Lung (tissue), 12 donors: ENCODE results near the gene TMEM14B. TPM values are rescaled to one million over a fixed set of nuclear protein-coding genes. Genes with fewer than 3 reads are reported as not detected.
"Not testable (repeated sequence)": the region's sequence is repeated elsewhere in the genome, so short reads cannot be mapped to it uniquely, and the experiment has no call there.

Experiments
- ATAC-seq: fragments of 200-7000 bp; cut with Tn5 transposase; one replicate; pipeline ENCODE4 v1.9.1; 2020; ENCODE audit warnings: moderate number of reproducible peaks; ENCODE audit not compliant: insufficient read depth, low FRiP score
- DNase-seq, 3 donors: peaks; one replicate each; pipeline ENCODE4 v3.0.0-alpha.2; 2013 to 2017
- H3K27ac ChIP-seq, 2 donors: one replicate each; pipeline ENCODE4 v1.5.1; 2013; ENCODE audit warnings: mild to moderate bottlenecking in 2 of 2, moderate library complexity in 2 of 2, control low read depth in 1 of 2, inconsistent platforms in 1 of 2, low read depth in 1 of 2, low read length in 1 of 2
- H3K27me3 ChIP-seq, 3 donors: one replicate each; pipeline ENCODE4 v1.5.1; 2013; ENCODE audit warnings: low read length in 2 of 3; ENCODE audit not compliant: control insufficient read depth in 3 of 3, insufficient read depth in 3 of 3
- H3K36me3 ChIP-seq, 4 donors: one replicate each; pipeline ENCODE4 v1.5.1; 2013; ENCODE audit warnings: low read length in 4 of 4, mild to moderate bottlenecking in 1 of 4, moderate library complexity in 1 of 4; ENCODE audit not compliant: control insufficient read depth in 4 of 4, insufficient read depth in 4 of 4
- H3K4me1 ChIP-seq, 5 donors: one replicate each; pipeline ENCODE4 v1.5.1; 2013; ENCODE audit warnings: low read length in 5 of 5, mild to moderate bottlenecking in 2 of 5, moderate library complexity in 1 of 5; ENCODE audit not compliant: control insufficient read depth in 5 of 5, insufficient read depth in 5 of 5
- H3K4me3 ChIP-seq: one replicate; pipeline ENCODE4 v1.5.1; 2013; ENCODE audit warnings: mild to moderate bottlenecking, control low read depth, moderate library complexity
- H3K9ac ChIP-seq, 2 donors: one replicate each; pipeline ENCODE4 v1.5.1; 2013; ENCODE audit warnings: low read length in 2 of 2, control low read depth in 1 of 2; ENCODE audit not compliant: insufficient read depth in 1 of 2
- H3K9me3 ChIP-seq, 4 donors: one replicate each; pipeline ENCODE4 v1.5.1; 2013; ENCODE audit warnings: low read length in 3 of 4, mild to moderate bottlenecking in 1 of 4, moderate library complexity in 1 of 4; ENCODE audit not compliant: control insufficient read depth in 4 of 4, insufficient read depth in 3 of 4
- WGBS, 2 donors: extraction: QIAGEN DNeasy Blood & Tissue Kit; methylation state at CpG; one replicate each; pipeline ENCODE4 v1.1.7; 2013; 5-methylcytosine and 5-hydroxymethylcytosine counted together
- polyA plus RNA-seq, 2 donors: library from polyadenylated mRNA; stranded (reverse); fragments of 200-250 nt; gene quantifications; one replicate each; pipeline ENCODE4 v1.2.1, GENCODE V29; 2013
- total RNA-seq, 2 donors: library from RNA; depleted of rRNA in 1 of 2; stranded (reverse); fragments of >200 nt in 1 of 2; gene quantifications; one replicate each; pipeline ENCODE4 v1.2.1, GENCODE V29; 2014 to 2021
- TF ChIP-seq, protein P1 (sequence below): IDR thresholded peaks from 2 replicates; pipeline ENCODE4 v1.5.1; 2012; ENCODE audit warnings: mild to moderate bottlenecking; ENCODE audit errors: control extremely low read depth, extremely low read depth
- donor health status: control.
- donor health status: control.
- donor health status: Bipolar disorder and iron deficiency.
- donor health status: healthy.
- donor health status: DM: yes; HTN: yes; CAD: no.

The TMEM14B gene
- total and polyA plus RNA-seq, 4 donors, result 45.6 to 112 (median 62.4) TPM

DNA sequence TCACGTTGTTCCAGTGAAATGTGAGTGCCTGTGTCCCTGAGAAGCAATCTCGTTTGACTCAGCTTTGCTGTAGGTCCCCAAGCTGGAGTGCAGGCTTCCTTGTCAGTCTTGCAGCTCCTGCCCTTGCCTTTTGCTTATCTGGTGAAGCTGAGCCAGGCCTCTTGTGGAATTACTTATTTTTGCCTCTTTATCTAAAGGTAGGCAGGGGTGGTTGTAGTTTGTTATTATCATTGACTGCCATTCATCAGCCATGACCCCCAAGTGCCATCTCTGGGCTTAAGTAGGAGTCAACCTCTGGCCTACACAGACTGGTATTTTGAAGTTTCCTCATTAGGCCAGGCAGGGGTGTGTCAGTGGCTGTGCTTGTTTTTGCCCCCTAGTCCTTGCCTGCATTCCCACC is 2.1 kb downstream of the TMEM14B start:
- no peak overlapping the region for H3K4me3 ChIP-seq
- H3K36me3 ChIP-seq, result peaks cover 8 to 22% (median 15%) of the 10 kb centered on the region in 4 donors
- ATAC-seq, result no peak
- H3K9me3 ChIP-seq, result no peaks in the 10 kb centered on the region
- peaks cover 3 to 29% (median 10%) of the 10 kb centered on the region in 5 donors for H3K4me1 ChIP-seq
- H3K27ac ChIP-seq, result peak overlapping the region in 1 of 2 donors; percentile 1
- no peak for DNase-seq
- H3K27me3 ChIP-seq, result no peaks in the 10 kb centered on the region
- 58 to 68% methylated on average over 2 of the region's 2 CpGs for WGBS, 2 donors
- peak overlapping the region in 1 of 2 donors; percentile 36 for H3K9ac ChIP-seq
- TF ChIP-seq, protein P1, sequence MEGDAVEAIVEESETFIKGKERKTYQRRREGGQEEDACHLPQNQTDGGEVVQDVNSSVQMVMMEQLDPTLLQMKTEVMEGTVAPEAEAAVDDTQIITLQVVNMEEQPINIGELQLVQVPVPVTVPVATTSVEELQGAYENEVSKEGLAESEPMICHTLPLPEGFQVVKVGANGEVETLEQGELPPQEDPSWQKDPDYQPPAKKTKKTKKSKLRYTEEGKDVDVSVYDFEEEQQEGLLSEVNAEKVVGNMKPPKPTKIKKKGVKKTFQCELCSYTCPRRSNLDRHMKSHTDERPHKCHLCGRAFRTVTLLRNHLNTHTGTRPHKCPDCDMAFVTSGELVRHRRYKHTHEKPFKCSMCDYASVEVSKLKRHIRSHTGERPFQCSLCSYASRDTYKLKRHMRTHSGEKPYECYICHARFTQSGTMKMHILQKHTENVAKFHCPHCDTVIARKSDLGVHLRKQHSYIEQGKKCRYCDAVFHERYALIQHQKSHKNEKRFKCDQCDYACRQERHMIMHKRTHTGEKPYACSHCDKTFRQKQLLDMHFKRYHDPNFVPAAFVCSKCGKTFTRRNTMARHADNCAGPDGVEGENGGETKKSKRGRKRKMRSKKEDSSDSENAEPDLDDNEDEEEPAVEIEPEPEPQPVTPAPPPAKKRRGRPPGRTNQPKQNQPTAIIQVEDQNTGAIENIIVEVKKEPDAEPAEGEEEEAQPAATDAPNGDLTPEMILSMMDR, result no peak

GRCh38 chr6:10750568-10750967 is 3.0 kb downstream of the TMEM14B start:
- not testable (repeated sequence) for ATAC-seq, H3K9me3 ChIP-seq, H3K4me3 ChIP-seq, H3K9ac ChIP-seq, H3K27me3 ChIP-seq, DNase-seq, H3K27ac ChIP-seq
- Histone ChIP-seq H3K4me1 (peaks cover 3 to 29% (median 10%) of the 10 kb centered on the region in 5 donors), H3K36me3 (peaks cover 10 to 27% (median 17%) of the 10 kb centered on the region in 4 donors)
- 79 to 85% methylated on average over 6 of the region's 6 CpGs for WGBS, 2 donors

- ATAC-seq, result not testable (repeated sequence)
- H3K36me3 ChIP-seq, result peaks cover 14 to 32% (median 25%) of the 10 kb centered on the region in 4 donors
- 70 to 83% methylated on average over 5 of the region's 5 CpGs for WGBS, 2 donors
Measured at GRCh38 chr6:10751757-10752156, 4.2 kb downstream of the TMEM14B start.

GRCh38 chr6:10756085-10756484 is 8.5 kb downstream of the TMEM14B start:
- ATAC-seq (no peak), DNase-seq (no peak)
- TF ChIP-seq, protein P1, result no peak
- no peak overlapping the region for H3K4me3 ChIP-seq
- peaks cover 0 to 6% (median 0%) of the 10 kb centered on the region in 5 donors for H3K4me1 ChIP-seq
- no peak overlapping the region for H3K27ac ChIP-seq
- no peaks in the 10 kb centered on the region for H3K27me3 ChIP-seq
- WGBS, 2 donors, result 86 to 92% methylated on average over 1 of the region's 1 CpG
- H3K9ac ChIP-seq, result no peak overlapping the region
- no peaks in the 10 kb centered on the region for H3K9me3 ChIP-seq
- peaks cover 18 to 38% (median 29%) of the 10 kb centered on the region in 4 donors for H3K36me3 ChIP-seq

More at GRCh38 chr6:10751757-10752156, 4.2 kb downstream of the TMEM14B start:
- not testable (repeated sequence) for H3K4me3 ChIP-seq, H3K27ac ChIP-seq, H3K9me3 ChIP-seq, H3K9ac ChIP-seq, DNase-seq, H3K27me3 ChIP-seq
- peaks cover 3 to 27% (median 8%) of the 10 kb centered on the region in 5 donors for H3K4me1 ChIP-seq
